ENCODE data around the gene FSHR. TPM values are rescaled to one million over a fixed set of nuclear protein-coding genes. Genes with fewer than 3 reads are reported as not detected.

FSHR gene
- total RNA-seq, 2 donors from 2014 or later, result not detected

DNA sequence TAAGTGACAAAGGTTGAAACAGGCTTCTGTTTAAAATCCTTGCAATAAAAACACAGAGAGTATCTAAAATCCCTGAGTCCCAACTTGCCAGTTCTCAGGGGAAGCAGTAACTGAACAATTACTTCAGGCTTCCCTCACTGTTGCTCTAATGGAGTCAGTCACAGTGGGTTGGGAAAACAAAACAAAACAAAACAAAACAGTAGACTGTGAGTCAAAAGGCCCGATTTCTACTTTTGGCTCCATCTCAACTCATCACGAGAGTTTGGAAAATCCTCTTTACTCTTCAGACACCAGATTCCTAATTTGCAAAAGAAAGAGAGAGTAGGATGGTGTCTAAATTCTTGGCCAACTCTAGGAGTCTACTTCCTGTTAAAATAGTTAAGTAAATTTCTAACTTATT, 1.1 kb downstream of the FSHR start:
- Histone ChIP-seq H3K9me3 (no peaks in the 10 kb centered on the region), H3K4me3 (no peak overlapping the region), H3K27ac (no peak overlapping the region), H3K36me3 (no peaks in the 10 kb centered on the region), H3K27me3 (replicated peaks; ENCODE audit: insufficient read depth) (no peaks in the 10 kb centered on the region), H3K4me1 (ENCODE audit: control insufficient read depth in 1 of 2, low read depth in 2 of 2) (no peaks in the 10 kb centered on the region)
- ATAC-seq (ENCODE audit: insufficient number of reproducible peaks, low FRiP score, low read depth) (no peak), DNase-seq (ENCODE audit: low spot score) (no peak)
- TF ChIP-seq, protein P1, sequence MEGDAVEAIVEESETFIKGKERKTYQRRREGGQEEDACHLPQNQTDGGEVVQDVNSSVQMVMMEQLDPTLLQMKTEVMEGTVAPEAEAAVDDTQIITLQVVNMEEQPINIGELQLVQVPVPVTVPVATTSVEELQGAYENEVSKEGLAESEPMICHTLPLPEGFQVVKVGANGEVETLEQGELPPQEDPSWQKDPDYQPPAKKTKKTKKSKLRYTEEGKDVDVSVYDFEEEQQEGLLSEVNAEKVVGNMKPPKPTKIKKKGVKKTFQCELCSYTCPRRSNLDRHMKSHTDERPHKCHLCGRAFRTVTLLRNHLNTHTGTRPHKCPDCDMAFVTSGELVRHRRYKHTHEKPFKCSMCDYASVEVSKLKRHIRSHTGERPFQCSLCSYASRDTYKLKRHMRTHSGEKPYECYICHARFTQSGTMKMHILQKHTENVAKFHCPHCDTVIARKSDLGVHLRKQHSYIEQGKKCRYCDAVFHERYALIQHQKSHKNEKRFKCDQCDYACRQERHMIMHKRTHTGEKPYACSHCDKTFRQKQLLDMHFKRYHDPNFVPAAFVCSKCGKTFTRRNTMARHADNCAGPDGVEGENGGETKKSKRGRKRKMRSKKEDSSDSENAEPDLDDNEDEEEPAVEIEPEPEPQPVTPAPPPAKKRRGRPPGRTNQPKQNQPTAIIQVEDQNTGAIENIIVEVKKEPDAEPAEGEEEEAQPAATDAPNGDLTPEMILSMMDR (IDR thresholded peaks at IDR 0.05), result no peak

DNA sequence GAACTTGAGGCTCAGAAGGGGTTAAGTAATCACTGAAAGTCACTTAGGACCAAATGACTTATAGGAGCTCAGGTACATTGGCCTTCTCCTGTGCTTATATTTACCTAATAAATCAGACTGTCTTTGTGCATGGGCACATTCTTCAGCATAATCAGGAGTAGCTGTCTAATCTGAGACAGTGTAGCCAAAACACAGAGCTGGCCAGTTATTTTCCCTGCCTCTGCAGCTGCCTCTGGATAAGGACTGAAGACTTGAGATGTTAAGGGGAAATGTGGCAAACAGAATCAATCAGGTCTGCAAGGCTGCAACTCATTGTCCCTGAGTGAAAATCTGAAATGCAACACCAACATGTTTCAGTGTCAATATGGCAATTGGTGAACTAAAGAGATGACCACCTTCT, 1.5 kb downstream of the FSHR start:
- no peaks in the 10 kb centered on the region for H3K36me3 ChIP-seq
- H3K4me3 ChIP-seq, result no peak overlapping the region
- TF ChIP-seq, protein P1 (IDR thresholded peaks at IDR 0.05), result no peak
- ATAC-seq (ENCODE audit: insufficient number of reproducible peaks, low FRiP score, low read depth), result no peak
- no peak overlapping the region for H3K27ac ChIP-seq
- no peaks in the 10 kb centered on the region for H3K9me3 ChIP-seq
- no peaks in the 10 kb centered on the region for H3K27me3 ChIP-seq (replicated peaks; ENCODE audit: insufficient read depth)
- no peaks in the 10 kb centered on the region for H3K4me1 ChIP-seq (ENCODE audit: control insufficient read depth in 1 of 2, low read depth in 2 of 2)
- DNase-seq (ENCODE audit: low spot score), result no peak

DNA sequence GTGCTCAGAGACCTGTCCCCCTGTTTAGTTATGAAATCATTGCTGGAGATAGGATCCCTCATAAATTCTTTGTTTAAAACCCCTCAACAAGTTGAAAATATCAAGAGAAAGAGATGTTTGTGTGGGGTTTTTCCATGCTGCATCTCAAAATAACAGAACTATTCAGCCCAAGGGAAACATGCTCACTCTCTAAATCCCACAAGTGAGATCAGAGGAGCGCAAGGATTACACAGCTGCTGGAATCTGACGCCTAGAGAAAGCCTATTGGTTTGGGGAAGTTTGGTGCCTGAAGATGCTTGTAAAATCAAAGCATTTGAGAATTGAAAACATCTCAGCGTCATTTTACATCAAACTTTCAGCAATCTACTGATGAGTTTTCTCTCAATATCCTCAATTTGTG, 7.9 kb downstream of the FSHR start:
- no peaks in the 10 kb centered on the region for H3K4me1 ChIP-seq (ENCODE audit: control insufficient read depth in 1 of 2, low read depth in 2 of 2)
- DNase-seq (ENCODE audit: low spot score) (no peak), ATAC-seq (ENCODE audit: insufficient number of reproducible peaks, low FRiP score, low read depth) (no peak)
- TF ChIP-seq, protein P1 (IDR thresholded peaks at IDR 0.05), result no peak
- H3K4me3 ChIP-seq, result no peak overlapping the region
- no peaks in the 10 kb centered on the region for H3K9me3 ChIP-seq
- no peaks in the 10 kb centered on the region for H3K36me3 ChIP-seq
- no peak overlapping the region for H3K27ac ChIP-seq
- no peaks in the 10 kb centered on the region for H3K27me3 ChIP-seq (replicated peaks; ENCODE audit: insufficient read depth)

DNA sequence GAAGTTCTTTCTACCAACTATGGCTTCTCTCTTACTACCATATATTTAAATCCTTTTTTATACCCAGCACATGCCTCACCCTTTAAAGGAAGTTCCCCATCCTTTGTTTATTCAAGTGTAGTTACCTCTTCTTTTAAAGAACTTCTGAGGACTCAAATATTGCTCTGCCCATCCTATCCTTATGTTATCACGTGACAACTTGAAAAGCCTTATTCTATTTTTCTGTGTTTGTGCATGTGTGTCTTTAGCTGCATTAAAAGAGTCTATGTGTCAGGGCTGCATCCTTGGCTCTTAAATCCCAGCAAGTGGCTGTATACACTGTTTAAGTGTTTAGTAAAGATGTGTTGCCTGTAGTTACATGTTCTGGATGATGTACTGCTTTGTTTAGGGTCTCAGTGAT, 22.5 kb downstream of the FSHR start:
- no peaks in the 10 kb centered on the region for H3K9me3 ChIP-seq
- H3K27me3 ChIP-seq (replicated peaks; ENCODE audit: insufficient read depth), result no peaks in the 10 kb centered on the region
- DNase-seq (ENCODE audit: low spot score) (no peak), ATAC-seq (ENCODE audit: insufficient number of reproducible peaks, low FRiP score, low read depth) (no peak)
- no peaks in the 10 kb centered on the region for H3K36me3 ChIP-seq
- no peaks in the 10 kb centered on the region for H3K4me1 ChIP-seq (ENCODE audit: control insufficient read depth in 1 of 2, low read depth in 2 of 2)
- H3K4me3 ChIP-seq, result no peak overlapping the region
- no peak overlapping the region for H3K27ac ChIP-seq
- TF ChIP-seq, protein P1 (IDR thresholded peaks at IDR 0.05), result no peak

DNA sequence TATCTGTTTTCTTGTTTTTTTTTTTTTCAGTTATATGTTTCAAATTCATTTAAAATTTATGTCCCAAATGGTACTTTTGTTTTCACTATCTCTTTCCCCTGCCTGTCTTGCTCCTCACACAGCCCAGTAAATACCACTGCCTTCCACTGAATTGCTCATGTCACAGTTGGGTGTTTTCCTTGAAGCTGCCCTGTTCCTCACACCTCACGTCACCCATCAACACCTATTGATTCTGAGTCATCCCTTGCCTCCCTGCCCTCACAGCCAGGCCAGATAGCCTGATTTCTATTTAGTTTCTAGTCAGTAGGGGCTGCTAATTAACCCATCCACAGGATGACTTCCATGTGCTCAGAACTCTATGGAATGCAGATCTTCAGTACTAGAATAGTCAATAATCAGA, 25.3 kb downstream of the FSHR start:
- TF ChIP-seq, protein P1 (IDR thresholded peaks at IDR 0.05), result no peak
- Histone ChIP-seq H3K4me3 (no peak overlapping the region), H3K27ac (no peak overlapping the region), H3K27me3 (replicated peaks; ENCODE audit: insufficient read depth) (no peaks in the 10 kb centered on the region), H3K4me1 (ENCODE audit: control insufficient read depth in 1 of 2, low read depth in 2 of 2) (no peaks in the 10 kb centered on the region), H3K9me3 (no peaks in the 10 kb centered on the region), H3K36me3 (no peaks in the 10 kb centered on the region)
- DNase-seq (ENCODE audit: low spot score) (no peak), ATAC-seq (ENCODE audit: insufficient number of reproducible peaks, low FRiP score, low read depth) (no peak)
